ENCODE data around the gene DOK3. TPM values are rescaled to one million over a fixed set of nuclear protein-coding genes. Genes with fewer than 3 reads are reported as not detected.

DOK3 gene
- polyA plus RNA-seq, 4 donors, result 3.6 to 8.7 (median 5.2) TPM

- DNase-seq (ENCODE audit: low read depth in 4 of 4, low spot score in 2 of 4), result peak; percentile 93 to 97 (median 96)
These were observed 7.3 kb upstream of the DOK3 start, which contains the start of gene DDX41 for GRCh38 chr5:177516601-177517568. Gene DDX41 (minus strand): TSS chr5:177516961. CDS start chr5:177516945, 16 bp downstream.

DNA sequence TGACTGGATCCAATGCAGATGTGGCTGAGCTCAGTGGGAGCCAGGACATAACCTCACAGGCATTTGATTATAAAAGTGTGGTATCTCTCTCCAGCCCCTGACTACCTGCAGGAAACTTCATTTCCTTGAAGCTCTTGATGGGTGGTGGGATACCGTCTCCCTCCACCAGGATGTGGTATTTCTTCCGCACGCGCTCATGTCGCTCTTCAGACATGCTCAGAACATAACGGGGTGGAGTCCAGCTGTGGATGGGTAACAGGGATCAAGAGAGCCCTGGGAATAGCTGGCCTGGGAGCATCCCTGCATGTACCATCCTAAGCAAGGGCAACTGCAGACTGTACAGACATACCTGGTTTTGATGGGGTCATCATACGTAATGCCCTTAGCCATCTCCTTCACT lies 6.0 kb upstream of the DOK3 start:
- no peak for DNase-seq (ENCODE audit: low read depth in 4 of 4, low spot score in 2 of 4)

DNA sequence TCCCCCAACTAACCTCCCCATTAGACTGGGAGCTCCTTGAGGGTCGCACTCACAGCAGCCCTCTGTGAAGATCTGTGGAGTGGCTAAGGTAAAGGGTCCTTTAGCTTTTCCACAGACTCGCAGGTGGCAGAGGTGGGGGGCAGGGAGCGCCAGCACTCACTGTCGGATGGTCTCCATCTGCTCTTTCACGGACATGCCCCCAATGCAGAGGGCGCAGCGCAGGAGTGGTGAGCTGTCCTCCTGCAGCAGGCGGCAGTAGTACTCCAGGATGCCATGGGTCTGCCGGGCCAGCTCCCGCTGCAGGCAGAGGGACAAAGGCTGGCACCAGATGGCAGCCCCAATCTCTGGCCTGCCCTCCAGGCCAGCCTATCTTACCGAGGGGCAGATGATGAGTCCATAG lies 4.9 kb upstream of the DOK3 start:
- DNase-seq (ENCODE audit: low read depth in 4 of 4, low spot score in 2 of 4), result no peak

DNA sequence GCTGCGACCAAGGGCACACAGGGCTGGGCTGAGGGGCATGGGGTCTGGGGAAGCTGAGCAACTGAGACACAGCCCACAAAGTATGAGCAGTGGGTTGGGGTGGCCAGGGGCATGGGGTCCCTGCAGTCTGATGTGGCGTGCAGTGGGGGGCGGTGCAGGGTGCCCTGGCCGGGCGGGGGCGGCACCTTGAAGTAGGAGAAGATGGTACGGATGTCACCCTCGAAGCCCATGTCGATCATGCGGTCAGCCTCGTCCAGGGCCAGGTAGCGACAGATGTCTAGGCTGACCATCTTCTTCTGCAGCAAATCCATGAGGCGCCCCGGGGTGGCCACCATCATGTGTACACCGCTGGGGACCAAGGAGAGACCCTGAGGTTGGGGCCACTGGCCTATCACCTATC lies 3.9 kb upstream of the DOK3 start:
- no peak for DNase-seq (ENCODE audit: low read depth in 4 of 4, low spot score in 2 of 4)

- DNase-seq (ENCODE audit: low read depth in 4 of 4, low spot score in 2 of 4), result no peak
These were observed 3.2 kb upstream of the DOK3 start for GRCh38 chr5:177512736-177513380.

DNA sequence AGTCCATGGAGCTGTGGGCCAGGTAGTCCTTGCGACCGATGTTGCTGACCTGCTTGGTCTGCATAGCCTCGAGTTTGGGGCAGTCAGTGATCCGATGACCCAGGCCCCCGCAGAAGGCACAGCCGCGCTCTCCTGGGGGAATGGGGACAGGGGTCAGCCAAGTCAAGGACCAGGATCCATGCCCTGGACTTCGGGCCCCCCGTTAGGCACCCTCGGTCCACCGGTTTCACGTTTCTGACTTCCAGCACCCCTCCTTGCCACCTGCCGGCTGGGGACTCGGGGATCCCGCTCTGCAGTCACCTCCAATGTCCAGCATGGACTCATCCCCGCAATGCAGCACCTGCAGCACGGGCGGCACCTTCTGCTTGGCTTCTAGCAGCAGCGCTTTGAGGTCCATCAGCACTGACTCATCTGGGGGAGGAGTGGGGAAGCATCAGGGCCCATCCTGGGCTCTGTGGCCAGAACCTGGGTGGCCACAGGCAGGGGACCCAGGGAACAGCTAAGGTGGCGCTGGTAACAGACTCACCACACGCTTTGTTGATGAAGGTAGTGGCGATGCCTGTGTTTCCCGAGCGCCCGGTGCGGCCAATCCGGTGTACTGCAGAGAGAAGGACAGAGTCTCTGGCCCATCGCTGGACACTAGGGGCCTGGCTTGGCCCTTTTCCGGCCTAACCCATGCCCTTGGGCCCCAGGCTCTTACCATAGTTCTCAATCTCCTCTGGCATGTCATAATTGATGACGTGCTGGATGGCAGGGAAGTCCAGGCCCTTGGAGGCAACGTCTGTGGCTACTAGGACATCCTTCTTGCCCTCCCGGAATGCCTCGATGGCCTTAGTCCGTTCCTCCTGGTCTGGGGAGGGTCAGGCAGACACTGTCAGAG lies 2.4 kb upstream of the DOK3 start:
- no peak for DNase-seq (ENCODE audit: low read depth in 4 of 4, low spot score in 2 of 4)

DNA sequence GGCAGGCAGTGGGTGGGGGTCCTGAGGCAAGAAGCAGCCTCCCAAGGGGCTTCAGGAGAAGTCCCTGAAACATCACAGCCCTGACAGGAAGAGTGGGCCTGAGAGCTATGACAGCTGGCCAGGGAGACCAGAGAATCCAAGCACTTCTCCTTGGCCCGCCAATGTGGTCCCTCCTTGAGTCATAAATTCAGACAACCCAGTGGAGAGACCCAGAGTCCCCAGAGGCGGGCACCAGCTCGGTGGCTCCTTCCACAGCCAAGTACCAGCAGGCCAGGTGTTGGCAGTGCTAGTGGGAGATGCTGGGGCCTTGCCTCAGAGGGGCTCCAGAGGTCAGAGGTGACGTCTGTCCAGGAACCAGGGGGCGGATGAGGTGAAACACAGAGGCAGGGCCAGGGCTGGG lies 1.6 kb upstream of the DOK3 start:
- DNase-seq (ENCODE audit: low read depth in 4 of 4, low spot score in 2 of 4), result no peak

GRCh38 chr5:177510567-177511053 lies 984 bp upstream of the DOK3 start:
- DNase-seq (ENCODE audit: low read depth in 4 of 4, low spot score in 2 of 4), result no peak

DNA sequence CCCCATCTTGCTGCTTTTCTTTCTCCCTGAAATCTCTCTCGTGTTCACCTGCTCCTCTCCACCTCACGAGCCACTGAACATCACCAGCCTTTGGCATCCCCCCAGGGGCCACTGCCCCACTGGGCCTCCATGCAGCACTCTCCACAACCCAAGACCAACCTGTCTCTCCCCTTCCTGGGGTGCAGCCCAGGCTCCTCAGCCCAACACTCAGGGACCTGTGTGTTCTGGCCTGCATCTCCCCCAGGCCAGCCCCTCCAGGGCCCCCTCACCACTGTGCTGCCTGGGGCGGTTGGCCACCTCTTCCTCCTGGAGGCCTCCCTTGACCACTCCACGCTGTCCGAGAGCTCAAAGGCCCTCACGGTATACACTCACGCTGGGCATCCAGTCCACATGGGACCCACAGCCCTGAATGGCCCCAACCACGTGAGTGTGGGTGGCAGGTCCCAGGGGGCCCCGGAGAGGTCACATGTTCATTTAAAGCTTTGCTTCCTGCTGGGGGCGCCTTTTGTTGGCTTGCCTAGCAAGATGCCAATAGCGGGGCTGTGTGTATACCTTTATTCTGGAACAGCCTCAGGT lies 453 bp upstream of the DOK3 start:
- no peak for DNase-seq (ENCODE audit: low read depth in 4 of 4, low spot score in 2 of 4)

GRCh38 chr5:177508837-177509236 lies 789 bp downstream of the DOK3 start:
- DNase-seq (ENCODE audit: low read depth in 4 of 4, low spot score in 2 of 4), result no peak

- DNase-seq (ENCODE audit: low read depth in 4 of 4, low spot score in 2 of 4), result no peak
These were observed 1.4 kb downstream of the DOK3 start for GRCh38 chr5:177508221-177508611.

GRCh38 chr5:177507596-177508220 lies 1.9 kb downstream of the DOK3 start:
- DNase-seq (ENCODE audit: low read depth in 4 of 4, low spot score in 2 of 4), result no peak

GRCh38 chr5:177507165-177507564 lies 2.5 kb downstream of the DOK3 start:
- no peak for DNase-seq (ENCODE audit: low read depth in 4 of 4, low spot score in 2 of 4)

GRCh38 chr5:177505075-177505474 lies 4.6 kb downstream of the DOK3 start:
- no peak for DNase-seq (ENCODE audit: low read depth in 4 of 4, low spot score in 2 of 4)

DNA sequence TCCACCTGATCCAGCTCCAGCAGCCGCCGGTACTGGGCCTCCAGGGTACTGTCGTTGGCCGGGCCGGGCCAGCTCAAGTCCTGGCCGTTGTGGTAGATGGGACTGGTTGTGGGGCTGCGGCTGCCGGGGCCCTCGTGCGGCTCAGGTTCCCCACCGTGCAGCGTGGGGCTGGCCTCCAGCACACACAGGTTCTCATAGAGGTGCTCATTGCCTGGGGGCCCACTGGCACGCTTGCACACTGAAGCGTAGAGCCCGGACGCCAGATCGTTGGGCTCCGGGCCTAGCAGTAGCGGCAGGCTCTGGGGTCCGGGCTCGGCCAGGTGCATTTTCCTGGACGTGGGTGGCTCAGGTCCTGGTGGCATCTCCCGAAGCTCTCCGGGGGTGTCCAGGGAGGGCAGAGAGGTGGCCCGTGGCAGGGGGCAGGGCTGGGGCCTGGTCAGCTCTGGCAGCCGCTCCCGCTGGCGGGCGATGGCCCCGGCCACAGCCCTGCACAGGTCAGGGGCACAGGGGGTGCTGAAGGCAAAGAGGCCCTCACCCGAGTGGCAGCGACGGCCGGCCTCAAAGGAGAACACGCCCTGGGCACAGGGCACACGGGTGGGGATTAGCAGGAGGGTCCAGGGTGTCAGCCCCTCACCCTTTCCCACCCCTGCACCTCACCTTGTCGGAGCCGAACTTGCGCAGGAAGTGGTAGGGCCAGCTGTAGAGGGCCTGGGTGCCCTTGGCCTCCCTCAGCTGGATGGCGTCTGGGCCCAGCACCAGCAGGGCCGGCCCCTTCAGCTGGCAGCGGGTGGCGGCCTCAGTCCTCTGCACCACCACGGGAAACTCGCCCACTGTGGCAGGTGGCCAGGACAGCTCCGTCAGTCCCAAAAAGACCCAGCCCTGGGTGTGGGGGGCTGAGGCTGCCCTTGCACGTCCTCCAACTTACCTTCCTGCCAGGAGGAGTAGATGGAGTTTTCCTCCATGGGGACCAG lies 5.3 kb downstream of the DOK3 start:
- no peak for DNase-seq (ENCODE audit: low read depth in 4 of 4, low spot score in 2 of 4)

DNA sequence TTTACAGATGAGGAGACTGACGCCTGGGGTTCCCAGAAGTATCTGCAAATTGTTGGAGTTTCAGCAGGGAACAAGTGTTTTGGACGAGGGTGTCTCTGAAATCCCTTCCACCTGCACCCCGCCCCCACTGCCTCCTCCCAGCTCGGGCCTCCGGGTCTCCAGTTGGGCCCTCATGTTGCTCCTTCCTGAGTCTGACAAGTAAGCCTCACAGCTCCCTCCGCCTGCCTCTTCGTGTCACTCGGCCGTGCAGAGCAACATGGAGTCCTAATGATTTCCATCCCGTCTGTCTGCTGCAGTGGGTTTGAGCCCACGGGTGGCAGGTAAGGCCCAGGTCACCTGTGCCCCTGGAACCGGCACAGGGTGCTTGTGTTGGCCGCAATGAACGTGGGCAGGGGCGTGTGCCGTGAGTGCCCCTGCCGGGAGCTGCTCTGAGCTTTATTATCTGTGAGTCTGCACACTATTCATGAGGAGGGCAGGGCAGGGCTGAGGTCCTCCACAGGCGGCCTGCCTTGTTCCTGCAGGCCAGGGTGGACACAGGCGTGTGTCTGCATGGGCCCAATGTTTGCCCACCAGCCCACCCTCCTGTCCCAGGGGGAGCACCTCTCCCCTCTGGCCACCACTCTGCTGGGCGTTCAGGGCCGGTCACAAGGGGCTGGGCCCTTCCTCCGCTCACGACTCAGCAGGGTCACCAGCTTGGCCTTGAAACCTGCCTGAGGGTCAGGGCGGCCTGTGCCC lies 6.1 kb downstream of the DOK3 start:
- DNase-seq (ENCODE audit: low read depth in 4 of 4, low spot score in 2 of 4), result no peak

GRCh38 chr5:177502886-177503285 lies 6.7 kb downstream of the DOK3 start:
- no peak for DNase-seq (ENCODE audit: low read depth in 4 of 4, low spot score in 2 of 4)

Data from left renal cortex interstitium (tissue), 4 donors.